ENCODE results near the gene MTSS2.

- TF ChIP-seq FOXM1 (IDR thresholded peaks at IDR 0.05; ENCODE audit: borderline replicate concordance) (no peak), TARDBP (IDR thresholded peaks at IDR 0.05) (no peak)
These were observed 26.5 kb upstream of the MTSS2 start for GRCh38 chr16:70712359-70712758.

Data from HEK293T (cell line).